GM18520 (cell line): Measurements from ENCODE around the gene KIN.
A peak's percentile ranks its signal among the peaks of the same experiment; 100 is the strongest.
"Not testable (repeated sequence)": the region's sequence is repeated elsewhere in the genome, so short reads cannot be mapped to it uniquely, and the experiment has no call there.

Source experiments
- ATAC-seq: cut with Tn5 transposase; IDR thresholded peaks from one replicate; pipeline ENCODE4 v1.9.1; 2021; ENCODE audit not compliant: unreplicated experiment

KIN gene, protein sequence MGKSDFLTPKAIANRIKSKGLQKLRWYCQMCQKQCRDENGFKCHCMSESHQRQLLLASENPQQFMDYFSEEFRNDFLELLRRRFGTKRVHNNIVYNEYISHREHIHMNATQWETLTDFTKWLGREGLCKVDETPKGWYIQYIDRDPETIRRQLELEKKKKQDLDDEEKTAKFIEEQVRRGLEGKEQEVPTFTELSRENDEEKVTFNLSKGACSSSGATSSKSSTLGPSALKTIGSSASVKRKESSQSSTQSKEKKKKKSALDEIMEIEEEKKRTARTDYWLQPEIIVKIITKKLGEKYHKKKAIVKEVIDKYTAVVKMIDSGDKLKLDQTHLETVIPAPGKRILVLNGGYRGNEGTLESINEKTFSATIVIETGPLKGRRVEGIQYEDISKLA

DNA sequence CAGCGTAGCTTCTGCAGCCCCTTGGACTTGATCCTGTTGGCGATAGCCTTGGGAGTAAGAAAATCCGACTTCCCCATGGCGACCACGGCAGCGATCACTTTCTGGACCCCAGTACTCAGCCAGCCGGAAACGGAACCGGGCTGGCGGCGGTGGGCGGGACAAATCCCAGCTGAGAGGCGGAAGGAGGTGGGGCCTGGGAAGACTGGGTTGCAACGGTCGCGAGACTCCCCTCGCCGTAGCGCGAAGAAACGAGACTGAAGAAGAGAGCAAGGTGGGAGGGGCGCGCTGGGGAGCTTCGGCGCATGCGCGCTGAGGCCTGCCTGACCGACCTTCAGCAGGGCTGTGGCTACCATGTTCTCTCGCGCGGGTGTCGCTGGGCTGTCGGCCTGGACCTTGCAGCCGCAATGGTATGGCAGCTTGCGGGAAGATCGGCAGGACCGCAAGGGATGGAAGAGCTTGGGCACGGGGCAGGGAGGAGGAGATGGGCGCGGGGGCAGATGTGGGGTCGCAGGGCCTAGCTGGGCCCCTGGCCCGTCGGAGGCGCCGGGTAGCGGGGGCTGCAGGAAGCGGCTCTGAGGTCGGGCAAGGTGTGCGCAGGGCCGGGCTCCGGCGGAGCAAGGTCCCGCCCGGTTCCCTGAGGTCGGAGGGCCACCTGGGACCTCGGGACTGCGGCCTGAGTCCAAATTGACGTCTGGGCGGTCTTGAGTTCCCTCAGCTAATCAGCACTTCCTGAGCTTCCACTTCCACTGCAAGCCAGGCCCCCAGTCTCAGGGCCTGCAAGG lies at the start of gene KIN, which contains the start of gene ATP5F1C:
KIN (minus strand) TSS at position 137 of the 782 bp plus-strand sequence; CDS start at position 77, 60 bp downstream.
ATP5F1C (plus strand) TSS at position 321 of the 782 bp plus-strand sequence; CDS start at position 352, 31 bp downstream.
- peak; percentile 93 for ATAC-seq

DNA sequence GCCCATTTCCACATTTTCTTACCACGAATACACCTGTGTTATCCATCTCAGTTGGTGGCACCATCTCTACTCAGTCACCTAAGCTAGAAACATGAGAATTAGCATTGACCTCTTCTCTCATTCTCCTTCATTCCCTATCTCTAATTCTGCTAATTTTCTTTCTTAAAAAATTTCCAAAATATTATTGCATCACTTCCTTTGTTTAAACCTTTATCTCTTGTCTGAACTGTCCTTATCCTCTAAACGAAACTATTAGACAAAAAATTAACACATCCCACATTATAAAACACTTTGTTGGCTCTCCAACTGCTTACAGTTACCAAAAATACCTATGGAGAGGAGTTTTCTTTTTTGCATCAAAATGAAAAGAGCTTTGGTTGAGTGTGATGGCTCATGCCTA lies 48.8 kb upstream of the KIN start:
- no peak for ATAC-seq

- no peak for ATAC-seq
These were observed 46.5 kb upstream of the KIN start for GRCh38 chr10:7834262-7834661.

GRCh38 chr10:7833210-7833609 lies 45.4 kb upstream of the KIN start:
- ATAC-seq, result no peak

DNA sequence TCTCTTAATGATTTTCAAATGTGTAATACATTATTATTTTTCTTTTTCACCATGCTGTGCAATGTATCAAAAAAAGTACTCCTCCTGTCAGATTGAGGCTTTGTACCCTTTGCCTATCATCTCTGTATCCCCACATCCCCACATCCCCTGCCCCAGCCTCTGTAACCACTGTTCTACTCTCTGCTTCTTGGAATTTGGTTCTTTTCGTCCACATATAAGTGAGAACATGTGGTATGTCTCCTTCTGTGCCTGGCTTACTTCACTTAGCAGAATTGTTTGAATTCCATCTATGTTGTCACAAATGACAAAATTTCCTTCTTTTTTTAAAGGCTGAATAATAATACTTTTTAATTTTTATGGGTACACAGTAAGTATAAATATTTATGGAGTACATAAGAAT lies 44.3 kb upstream of the KIN start:
- no peak for ATAC-seq

GRCh38 chr10:7829289-7829834 lies 41.6 kb upstream of the KIN start:
- no peak for ATAC-seq

- ATAC-seq, result no peak
These were observed 39.2 kb upstream of the KIN start for GRCh38 chr10:7826971-7827370.

DNA sequence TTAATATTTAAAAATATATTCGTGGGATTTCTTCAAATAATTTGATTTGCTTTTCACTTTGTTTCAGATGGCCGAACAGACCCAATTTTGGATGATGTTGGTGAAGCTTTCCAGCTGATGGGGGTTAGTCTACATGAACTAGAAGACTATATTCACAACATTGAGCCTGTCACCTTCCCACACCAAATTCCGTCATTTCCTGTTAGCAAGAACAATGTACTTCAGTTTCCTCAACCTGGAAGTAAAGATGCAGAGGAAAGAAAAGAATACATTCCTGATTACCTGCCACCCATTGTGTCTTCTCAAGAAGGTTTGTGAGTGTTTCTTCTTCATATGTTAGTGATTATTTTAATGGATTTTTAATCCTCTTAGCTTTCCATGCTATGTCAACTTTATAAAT lies 36.5 kb upstream of the KIN start:
- no peak for ATAC-seq

- no peak for ATAC-seq
These were observed 31.3 kb upstream of the KIN start for GRCh38 chr10:7819121-7819460.

DNA sequence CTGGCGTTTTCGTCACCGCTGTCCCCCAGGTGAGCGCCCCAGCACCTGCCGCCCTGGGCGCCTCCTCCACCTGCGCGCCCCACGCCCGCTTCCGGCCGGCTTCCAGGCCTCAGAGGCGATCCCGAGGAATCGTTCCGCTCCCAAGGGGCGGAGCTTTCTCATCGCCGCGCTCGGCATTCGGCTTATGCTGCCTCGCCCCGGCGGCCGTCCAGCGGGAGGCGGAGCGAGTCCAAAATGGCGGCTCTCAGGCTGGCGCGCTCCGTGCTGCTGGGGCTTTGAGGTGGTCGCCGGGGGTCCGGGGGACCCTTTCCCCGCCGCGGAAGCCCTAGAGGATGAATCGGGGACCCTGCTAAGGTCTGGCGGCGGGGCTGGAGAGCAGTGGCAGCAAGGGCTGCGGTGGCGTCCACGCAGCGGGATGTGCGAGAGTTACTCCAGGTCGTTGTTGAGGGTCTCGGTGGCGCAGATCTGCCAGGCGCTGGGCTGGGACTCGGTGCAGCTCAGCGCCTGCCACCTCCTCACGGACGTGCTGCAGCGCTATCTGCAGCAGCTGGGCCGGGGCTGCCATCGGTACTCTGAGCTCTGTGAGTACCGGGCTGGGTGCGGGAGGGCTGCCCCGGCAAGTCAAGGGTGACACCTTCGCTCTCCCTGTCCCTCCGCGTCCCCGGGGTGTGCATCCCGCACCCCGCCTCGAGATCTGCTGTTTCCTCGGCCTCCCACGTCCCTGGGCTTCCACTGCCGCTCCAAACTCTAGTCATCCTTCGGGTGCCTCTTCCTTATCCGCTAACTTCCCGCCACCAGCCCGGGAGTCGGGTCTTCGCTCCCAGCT lies 30.7 kb upstream of the KIN start, which contains the start of gene TAF3:
TAF3 (plus strand) TSS at position 211 of the 826 bp plus-strand sequence; CDS start at position 416, 205 bp downstream.
- peak; percentile 88 for ATAC-seq

DNA sequence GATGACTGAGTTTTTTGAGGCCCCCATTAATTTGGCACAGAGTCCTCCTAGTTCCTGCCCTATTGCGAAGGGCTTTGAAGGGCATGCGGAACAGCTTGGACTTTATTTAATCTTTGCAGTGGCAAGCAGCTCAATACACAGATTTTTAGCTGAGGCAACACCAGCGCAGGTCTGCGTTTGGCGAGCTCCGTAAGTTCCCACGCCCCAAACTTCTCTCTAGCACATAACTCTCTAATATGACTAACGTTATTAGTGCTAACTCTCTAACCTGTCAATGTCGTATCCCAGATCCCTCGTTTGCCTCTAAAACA lies 30.1 kb upstream of the KIN start:
- ATAC-seq, result no peak

GRCh38 chr10:7817576-7817975 lies 29.8 kb upstream of the KIN start:
- ATAC-seq, result no peak

DNA sequence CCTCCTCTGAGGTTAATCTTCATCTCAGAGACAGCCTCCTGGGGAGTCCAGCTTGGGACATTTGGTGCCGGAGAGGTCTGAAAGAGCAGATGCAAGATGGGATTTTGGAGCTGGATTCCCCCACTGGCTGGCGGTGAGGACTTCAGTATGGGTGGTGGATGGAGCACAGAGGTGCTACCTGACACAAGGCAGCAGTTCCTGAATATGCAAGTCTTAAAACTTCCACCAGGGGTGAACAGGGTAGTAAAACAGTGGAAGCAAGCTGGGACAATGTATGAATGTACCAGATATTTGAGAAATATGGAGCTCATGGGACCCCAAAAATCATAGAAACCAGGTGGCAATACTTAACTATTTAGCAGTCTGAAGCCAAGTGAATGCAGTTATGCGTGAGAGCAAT lies 25.7 kb upstream of the KIN start:
- ATAC-seq, result no peak

DNA sequence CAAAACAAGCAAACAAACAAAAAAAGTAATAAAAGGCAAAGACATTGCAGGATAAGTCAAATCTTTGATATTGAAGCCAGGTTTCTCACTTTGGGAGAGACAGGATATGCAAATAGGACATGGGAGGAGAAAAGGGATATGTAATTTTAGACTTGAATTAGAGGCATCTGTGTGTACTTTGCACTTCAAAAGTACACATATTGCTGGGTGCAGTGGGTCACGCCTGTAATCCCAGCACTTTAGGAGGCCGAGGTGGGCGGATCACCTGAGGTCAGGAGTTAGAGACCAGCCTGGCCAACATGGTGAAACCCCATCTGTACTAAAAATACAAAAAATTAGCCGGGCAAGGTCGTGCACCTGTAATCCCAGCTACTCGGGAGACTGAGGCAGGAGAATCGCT lies 23.9 kb upstream of the KIN start:
- not testable (repeated sequence) for ATAC-seq

DNA sequence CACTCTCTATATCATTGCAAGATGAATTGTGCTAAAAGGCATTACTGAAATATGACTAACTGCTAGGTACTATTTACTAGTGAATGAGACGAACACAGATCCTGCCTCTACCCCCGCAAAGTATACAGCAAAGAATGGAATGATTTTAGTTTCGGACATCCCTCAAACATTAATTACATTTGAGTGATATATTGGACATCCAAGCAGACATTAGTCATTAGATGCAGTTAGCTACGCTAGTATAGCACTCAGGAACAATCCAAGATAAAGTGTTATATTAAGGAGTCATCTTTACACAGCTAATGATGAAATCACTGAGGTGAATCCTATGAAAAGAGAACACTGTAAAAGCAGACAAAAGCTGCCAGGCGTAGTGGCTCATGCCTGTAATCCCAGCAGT lies 23.2 kb upstream of the KIN start:
- ATAC-seq, result no peak

- ATAC-seq, result no peak
These were observed 22.6 kb upstream of the KIN start for GRCh38 chr10:7810443-7810842.

DNA sequence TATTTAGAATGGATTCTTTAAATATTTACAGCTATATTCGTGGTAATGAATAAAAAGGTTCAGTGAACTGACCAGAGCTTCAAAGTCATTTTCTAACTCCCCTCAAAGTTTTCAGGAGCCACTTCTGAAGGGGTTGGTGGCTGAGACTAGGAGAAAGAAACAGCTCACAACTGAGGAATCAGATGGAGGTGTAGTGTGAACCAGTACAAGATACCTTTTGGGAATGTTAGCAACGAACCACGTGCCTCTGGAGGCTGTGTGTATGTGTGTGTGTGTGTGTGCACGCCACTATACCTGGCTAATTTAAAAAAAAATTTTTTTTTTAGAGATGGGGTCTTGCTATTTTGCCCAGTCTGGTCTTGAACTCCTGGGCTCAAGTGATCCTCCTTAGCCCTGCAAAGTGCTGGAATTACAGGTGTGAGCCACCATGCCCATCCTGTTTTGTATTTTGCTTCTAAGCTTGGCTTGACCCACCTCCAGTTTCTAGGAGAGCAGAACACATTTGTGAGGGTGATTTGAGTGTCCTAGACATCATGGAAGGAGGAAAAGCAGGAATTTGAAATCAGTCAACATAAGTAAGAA lies 21.0 kb upstream of the KIN start:
- ATAC-seq, result no peak

- ATAC-seq, result no peak
These were observed 16.9 kb upstream of the KIN start for GRCh38 chr10:7804741-7805140.

DNA sequence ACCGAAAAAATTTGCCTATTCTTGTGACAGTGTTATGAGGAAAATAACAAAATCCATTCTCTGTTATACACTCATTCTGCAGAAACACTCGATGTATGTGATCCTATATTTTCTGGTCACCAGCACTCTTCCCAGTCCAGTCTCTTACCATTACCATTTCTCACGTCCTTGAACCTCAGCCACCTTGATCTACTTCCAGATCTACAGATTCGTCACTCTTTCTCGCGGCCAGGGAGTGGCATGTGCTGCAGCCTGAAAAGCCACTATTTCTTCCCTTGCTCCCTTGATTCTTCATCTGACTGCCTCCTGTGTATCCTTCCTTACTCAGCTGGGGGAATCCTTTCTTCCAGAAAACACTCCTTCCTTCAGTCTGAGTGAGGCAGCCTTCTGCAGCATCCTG lies 16.4 kb upstream of the KIN start:
- no peak for ATAC-seq

- no peak for ATAC-seq
These were observed 14.8 kb upstream of the KIN start for GRCh38 chr10:7802606-7803005.

DNA sequence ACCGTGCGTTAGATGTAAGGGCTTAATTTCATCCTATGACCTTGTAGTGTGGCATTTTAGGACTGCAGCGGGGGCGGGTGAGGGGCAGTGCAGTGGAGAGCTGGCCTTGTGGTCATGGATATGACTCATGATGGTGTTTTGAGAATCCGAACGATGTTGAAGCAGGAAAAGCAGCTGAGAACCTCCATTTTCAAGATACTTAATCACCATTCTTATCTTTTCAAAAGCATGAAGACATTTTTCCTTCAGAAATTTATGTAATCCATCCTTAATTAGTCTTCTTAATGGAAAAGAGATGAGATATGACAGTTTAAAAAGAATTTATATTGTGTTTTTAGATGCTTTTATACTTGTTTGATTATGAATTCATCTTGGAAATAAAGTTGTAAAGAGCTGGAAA lies 9.8 kb upstream of the KIN start:
- no peak for ATAC-seq
